NCI-H146 treated with DMSO at 0.1 percent for 48 hours (cell line): ENCODE measurements around the gene MOB3B.

Experiments
- DNase-seq: peaks from one replicate; lab custom pipeline; 2025; ENCODE audit not compliant: unreplicated experiment; lab: John Stamatoyannopoulos, UW

MOB3B gene

DNA sequence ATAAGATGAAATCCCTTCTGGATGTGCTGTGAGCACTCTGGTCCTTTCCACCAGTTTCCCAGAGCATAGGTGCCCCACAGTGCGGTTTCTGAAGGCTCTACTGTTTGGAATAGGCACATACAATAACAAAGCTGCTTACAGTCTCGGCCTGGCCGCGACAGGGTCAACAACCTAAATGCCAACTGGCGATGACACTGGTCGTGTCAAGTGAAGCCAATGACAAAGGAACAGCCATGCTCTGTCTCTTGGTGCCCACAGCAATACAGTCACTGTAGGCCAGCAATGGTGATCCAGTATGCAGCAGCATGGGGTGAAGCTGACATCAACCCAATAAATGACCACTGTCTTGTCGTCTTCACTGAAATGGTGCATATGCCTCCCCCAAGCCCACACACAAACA, 184.8 kb downstream of the MOB3B start:
- DNase-seq: no peak

DNA sequence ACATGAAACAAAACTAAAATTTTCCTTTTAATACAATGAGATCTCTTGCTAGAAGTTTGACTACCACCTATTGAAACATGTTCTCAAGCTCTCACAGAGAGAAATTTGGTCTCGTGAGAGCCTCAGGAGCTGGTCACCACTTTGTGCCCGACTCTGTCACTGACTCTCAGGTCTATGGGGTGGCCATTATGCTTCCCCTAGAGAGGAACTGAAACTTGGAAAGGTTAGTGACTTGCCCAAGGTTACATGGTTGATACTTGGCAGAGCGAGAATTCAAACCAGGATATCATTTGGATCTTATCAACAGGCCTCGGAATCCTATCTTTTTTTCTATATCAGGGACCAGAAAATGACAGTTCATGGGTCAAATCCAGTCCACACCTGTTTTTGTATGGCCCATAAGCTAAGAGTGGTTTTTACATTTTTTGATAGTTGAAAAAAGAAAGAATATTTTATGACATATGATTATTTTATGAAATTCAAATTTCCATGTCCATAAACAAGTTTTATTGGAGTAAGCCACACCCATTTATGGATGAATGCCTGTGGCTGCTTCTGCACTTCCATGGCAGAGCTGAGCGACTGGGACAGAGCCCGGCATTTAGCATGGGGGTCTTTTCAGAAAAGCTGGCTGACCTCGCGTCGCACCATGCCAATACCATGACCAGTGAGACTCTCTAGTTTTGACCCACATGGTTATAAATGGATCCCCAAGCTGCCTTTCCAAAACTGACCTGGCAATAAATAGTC, 187.9 kb downstream of the MOB3B start:
- no peak for DNase-seq

DNA sequence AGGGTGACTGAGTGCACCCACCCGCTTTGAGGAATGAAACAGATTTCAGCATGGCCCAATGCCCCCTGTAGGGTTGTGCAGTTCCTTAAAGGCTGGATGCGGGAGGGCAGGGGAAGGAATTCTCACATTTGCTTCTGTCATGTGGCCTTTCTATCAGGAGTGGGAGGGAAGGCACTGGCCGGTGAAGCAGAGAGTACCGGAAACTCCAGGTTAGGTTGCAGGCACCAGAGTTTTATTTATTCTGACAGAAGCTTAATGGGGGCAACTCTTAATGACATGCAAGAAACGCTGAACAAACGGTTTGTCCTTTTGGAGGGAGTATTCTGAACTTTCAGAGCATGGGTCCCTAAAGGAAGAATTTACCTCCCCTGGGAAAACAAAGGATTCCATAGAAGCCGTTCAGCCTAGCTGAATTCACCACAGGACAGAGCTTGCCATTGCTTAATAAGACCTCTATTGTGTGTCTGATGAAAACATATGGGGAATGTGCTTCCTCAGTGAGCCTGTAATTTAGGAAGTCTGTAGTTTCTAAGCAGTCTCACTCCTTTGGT, 188.6 kb downstream of the MOB3B start:
- DNase-seq: no peak

DNA sequence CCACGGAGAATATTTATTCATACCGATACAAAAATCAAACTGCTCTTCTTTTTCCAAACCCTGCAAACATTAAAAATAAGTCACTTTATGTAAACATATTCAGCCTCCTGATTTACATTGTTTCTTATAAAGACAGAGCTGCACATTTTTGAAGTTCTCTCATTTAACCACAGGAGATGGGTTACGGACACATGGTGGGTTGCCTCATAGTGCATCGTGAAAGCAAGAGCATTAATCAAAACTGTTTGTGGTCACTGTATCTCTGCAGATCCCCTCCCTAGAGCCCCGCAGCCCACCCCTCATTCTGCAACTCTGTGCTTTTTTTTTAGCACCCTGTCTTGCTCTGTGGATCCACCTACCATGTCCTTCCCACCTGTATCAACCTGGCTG, 189.3 kb downstream of the MOB3B start:
- DNase-seq: no peak

- DNase-seq: no peak
Measured at GRCh38 chr9:27339661-27340284, 189.8 kb downstream of the MOB3B start.

- no peak for DNase-seq
Measured at GRCh38 chr9:27338527-27338903, 191.1 kb downstream of the MOB3B start.

DNA sequence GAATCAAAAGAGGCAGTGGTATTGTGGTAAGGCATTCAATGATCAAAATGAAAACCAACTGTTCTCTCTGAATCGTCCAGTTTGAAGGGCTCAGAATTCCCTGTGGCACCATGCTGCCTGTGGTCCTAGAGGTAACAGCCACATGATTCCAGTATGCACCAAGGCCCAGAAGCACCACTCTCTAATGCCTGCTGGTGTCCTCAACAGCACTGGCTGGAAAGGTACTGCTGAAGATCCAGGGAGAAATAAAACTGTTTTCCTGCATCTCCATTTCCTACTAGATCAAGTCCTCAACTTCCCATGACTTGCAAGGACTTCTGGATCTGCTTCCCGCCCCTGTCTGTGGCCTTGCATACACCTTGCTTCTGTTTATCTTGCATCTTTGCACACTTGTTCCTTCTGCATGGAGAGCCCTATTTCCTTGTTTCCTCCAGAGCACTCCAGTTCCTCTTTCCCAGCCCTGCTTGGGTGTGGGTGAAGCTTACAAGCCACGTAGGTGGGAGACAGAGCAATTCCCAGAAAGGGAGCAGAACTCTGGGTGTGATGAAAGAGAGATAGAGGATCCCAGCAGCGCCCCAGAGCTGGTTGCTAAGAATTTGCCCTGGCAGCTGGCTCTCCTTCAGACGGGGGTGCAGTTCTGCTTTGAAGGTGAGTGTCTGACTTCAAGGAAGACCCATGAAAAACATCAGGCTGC, 191.6 kb downstream of the MOB3B start:
- no peak for DNase-seq

GRCh38 chr9:27337236-27337635, 192.4 kb downstream of the MOB3B start:
- DNase-seq: no peak

GRCh38 chr9:27336829-27337228, 192.8 kb downstream of the MOB3B start:
- DNase-seq: no peak

DNA sequence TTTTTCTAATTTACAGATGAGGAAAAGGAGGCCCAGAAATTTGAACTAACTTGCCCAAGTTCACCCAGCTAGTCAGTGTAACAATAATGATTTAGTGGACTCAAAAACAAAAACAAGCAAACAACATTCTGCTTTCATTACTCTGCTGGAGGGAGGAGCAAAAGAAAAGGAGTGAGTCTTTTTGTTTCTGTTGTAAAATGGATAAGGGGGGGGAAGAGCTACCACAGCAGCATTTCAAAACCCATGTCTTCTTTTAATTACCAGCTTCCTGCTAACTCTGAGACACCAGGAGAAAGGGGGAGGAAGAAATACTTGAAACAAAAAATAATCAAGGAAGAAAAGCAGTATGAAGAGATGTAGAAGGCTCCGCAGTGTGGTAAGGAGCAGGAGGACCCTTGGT, 193.5 kb downstream of the MOB3B start:
- no peak for DNase-seq

- DNase-seq: no peak
Measured at GRCh38 chr9:27335075-27335474, 194.5 kb downstream of the MOB3B start.

DNA sequence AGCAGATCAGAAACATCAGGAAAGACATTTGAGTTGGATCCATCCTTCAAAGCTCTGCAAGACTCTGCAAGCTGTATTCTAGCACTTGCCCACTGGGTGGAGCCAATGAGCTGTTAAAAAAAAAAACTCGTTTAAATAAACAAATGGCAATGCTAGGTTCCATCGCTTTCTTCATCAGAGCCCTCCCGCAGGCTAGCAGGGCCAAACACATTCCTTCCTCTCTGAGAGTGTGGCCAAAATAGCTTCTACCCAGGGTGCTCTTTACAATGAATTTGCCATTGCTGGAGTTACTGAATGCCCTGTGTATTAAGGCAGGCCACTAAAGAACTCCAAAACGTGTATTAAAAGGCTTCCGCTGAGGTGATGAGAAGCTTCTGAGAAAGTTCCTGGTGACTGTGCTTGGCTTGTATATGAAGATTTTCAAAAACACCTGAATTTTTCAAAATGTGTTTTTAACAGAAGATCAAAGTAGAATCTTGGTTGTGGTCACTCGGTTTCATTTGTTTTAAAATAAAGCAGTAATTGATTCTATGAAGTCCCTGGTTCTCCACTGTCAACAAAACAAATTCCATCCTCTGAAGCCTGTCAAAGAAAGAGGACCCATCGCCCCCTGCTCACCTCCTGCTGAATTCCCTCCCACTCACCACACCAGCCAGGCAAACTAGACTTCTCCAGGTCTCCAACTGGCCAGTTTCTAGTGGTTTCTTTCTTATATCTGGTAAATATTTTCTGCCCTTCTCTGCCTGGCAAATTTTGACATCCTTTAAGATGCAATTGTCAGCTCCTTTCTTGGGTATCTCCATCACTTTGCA, 196.2 kb downstream of the MOB3B start:
- DNase-seq: peak; percentile 80

DNA sequence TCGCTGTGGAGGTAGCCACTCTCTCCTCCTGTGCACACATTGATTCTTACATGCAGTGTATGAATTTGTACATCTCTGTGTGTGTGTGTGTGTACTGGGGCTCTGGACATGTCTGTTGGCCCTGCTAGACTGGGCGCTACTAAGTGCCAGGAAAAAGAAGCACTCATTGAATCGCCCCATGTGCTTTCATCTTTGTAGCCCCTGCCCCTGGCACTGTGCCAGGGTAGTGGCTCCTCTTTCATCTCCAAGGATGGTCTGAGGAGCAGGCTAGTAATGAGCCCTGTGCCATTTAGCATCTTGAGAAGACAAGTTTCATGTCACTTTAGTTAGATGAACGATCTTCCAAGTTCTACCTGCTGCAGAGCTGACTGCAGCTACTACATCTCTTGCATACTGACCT, 198.2 kb downstream of the MOB3B start:
- no peak for DNase-seq

GRCh38 chr9:27329291-27329690, 200.3 kb downstream of the MOB3B start:
- DNase-seq: no peak

GRCh38 chr9:27328483-27328882, 201.1 kb downstream of the MOB3B start:
- no peak for DNase-seq

- no peak for DNase-seq
Measured at GRCh38 chr9:27311184-27311583, 218.4 kb downstream of the MOB3B start.

GRCh38 chr9:27310582-27310981, 219.0 kb downstream of the MOB3B start:
- DNase-seq: peak; percentile 6

GRCh38 chr9:27308691-27309390, 220.8 kb downstream of the MOB3B start:
- no peak for DNase-seq

DNA sequence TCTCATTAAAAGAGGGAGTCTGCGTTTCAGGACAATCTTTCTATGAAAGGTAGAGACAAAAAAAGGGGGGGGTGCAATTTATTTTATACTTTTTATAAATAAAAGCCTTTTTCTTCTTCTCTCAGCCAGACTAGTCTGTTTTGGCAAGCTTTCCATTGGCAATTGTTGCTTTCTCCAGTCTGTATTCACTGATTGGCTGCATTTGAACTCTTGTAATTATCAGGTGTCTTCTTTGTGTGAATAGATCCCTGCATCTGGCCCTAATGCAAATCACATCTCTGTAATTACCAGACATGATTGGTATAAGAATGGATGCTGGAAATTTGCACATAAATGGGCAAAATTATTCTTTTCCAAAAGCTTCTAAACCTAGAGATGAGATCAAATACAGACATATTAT, 225.1 kb downstream of the MOB3B start:
- DNase-seq: peak; percentile 28

DNA sequence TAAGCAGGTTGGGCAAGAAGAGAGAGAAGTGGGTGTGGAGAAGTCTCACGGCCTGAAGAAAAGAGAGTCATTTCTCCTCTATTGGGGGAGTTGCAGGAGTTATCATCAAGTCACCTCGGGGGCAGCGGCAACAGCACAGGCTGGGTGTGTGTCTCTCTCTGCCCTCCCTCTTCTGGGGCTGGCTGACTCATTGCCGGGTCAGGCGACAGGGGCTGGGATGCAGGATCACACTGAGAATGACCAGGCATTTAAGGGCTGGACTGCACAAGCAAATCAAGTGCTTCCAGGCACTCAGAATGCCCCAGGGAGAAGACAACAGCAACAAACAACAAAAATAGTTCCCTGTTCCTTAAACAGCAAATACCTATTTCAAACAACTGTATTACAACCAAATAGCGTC, 226.4 kb downstream of the MOB3B start:
- no peak for DNase-seq

DNA sequence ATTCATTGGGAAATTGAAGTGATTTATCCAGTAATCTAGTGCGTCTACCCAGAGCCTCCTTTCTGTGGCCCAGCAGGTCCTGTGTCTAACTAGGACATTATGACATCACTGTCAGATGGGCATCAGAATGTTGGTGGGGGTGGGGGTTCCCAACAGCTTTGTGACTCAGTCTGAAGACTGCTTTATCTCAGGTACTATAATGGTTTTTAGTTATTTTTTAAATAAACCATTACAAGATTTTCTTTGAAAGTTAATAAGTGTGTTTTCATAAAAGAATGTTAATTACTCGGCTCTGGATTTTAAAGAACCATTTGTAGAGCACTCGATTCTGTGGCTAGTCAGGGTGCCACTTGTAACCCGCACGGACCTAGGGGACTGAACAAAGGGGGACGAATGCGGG, 232.6 kb downstream of the MOB3B start, which contains the start of gene EQTN:
Gene EQTN (minus strand): TSS at position 101 of the 400 bp plus-strand sequence. CDS start 95 bp downstream, at position 6.
- no peak for DNase-seq
